GM13976 (cell line): ENCODE data around the gene RRP7A.

ENCODE experiments used
- DNase-seq: peaks from one replicate; pipeline ENCODE4 v3.0.0; 2012; ENCODE audit warnings: low spot score
- CTCF ChIP-seq: IDR thresholded peaks from 2 replicates; pipeline ENCODE4 v1.5.1; 2012; ENCODE audit warnings: borderline replicate concordance, mild to moderate bottlenecking; ENCODE audit not compliant: insufficient read depth; ENCODE audit errors: extremely low read depth, missing control alignments, control extremely low read depth
- in situ Hi-C: fragments of 300-500 bp; cut with MboI; formaldehyde crosslinking; loops from one replicate; pipeline ENCODE4 v1.12.0; 2022; ENCODE audit warnings: low sequenced_read_pairs, mixed read lengths, inconsistent platforms; ENCODE audit not compliant: unreplicated experiment

The RRP7A gene

GRCh38 chr22:42461511-42461910 lies 58.1 kb downstream of the RRP7A start:
- TF ChIP-seq CTCF = no peak
- in situ Hi-C loops = no loop called here
- no peak for DNase-seq
